DOHH2 (cell line): ENCODE data around the gene GMFB.

Source experiments
- EZH2phosphoT487 ChIP-seq: fragments of 200-600 bp; sonication (generic); IDR thresholded peaks from 2 replicates; pipeline ENCODE4 v1.6.1; 2017; ENCODE audit warnings: borderline replicate concordance, mild to moderate bottlenecking, antibody characterized with exemption, low read length, moderate library complexity, mixed read lengths
- TF ChIP-seq, protein P1 (sequence below): fragments of 200-600 bp; sonication (generic); IDR thresholded peaks from one replicate; pipeline ENCODE4 v1.5.1; 2014; ENCODE audit warnings: antibody characterized with exemption, mild to moderate bottlenecking, low read depth, low read length; ENCODE audit not compliant: poor library complexity, severe bottlenecking

DNA sequence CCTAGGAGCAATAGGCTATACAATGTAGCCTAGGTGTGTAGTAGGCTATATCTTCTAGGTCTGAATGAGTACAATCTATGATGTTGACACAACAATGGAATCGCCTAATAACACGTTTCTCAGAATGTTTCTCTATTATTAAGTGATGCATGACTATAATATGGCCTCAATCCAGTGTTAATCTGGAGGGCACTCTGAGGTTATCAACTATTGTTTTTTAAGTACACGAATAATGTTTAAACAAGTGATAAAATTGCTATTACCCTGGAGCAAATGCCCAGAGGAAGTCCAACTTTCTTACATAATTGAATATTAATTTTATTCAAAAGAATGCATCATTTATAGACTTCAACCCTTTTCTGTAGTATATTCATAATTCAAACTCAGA is 31.2 kb downstream of the GMFB start:
- TF ChIP-seq, protein P1, sequence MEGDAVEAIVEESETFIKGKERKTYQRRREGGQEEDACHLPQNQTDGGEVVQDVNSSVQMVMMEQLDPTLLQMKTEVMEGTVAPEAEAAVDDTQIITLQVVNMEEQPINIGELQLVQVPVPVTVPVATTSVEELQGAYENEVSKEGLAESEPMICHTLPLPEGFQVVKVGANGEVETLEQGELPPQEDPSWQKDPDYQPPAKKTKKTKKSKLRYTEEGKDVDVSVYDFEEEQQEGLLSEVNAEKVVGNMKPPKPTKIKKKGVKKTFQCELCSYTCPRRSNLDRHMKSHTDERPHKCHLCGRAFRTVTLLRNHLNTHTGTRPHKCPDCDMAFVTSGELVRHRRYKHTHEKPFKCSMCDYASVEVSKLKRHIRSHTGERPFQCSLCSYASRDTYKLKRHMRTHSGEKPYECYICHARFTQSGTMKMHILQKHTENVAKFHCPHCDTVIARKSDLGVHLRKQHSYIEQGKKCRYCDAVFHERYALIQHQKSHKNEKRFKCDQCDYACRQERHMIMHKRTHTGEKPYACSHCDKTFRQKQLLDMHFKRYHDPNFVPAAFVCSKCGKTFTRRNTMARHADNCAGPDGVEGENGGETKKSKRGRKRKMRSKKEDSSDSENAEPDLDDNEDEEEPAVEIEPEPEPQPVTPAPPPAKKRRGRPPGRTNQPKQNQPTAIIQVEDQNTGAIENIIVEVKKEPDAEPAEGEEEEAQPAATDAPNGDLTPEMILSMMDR: no peak
- TF ChIP-seq EZH2phosphoT487: no peak
